Measurements from ENCODE around the gene ASMTL.

DNA sequence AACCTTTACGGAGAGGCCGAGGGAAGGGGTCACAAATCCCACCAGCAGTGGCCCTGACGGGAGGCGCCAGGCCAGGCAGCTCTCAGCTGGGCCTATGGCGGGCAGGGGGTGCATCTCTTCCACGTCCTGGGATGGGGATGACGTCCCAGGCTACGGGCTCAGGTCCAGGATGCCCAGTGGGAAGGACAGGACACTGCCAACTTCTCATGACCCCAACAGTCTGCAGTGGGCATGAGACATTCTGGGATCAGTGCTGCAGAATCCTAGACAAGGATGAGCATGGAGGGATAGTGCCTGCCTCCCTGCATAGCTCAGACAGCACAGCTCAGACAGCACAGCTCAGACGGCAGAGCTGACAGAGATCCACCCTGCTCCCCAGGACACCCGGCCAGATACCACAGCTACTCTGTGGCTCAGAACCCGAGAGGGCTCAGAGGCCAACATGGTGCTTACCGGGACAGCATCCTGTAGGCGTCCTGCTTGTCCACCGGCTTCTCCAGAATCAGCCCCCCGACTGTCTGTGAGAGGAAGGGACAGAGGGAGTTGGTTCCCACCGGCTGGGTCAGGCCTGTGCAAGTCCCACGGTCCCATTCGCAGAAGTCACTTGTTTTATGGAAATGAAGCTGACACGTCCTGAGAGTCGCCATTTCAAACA is 17.3 kb downstream of the ASMTL start:
- TF ChIP-seq, protein P1, sequence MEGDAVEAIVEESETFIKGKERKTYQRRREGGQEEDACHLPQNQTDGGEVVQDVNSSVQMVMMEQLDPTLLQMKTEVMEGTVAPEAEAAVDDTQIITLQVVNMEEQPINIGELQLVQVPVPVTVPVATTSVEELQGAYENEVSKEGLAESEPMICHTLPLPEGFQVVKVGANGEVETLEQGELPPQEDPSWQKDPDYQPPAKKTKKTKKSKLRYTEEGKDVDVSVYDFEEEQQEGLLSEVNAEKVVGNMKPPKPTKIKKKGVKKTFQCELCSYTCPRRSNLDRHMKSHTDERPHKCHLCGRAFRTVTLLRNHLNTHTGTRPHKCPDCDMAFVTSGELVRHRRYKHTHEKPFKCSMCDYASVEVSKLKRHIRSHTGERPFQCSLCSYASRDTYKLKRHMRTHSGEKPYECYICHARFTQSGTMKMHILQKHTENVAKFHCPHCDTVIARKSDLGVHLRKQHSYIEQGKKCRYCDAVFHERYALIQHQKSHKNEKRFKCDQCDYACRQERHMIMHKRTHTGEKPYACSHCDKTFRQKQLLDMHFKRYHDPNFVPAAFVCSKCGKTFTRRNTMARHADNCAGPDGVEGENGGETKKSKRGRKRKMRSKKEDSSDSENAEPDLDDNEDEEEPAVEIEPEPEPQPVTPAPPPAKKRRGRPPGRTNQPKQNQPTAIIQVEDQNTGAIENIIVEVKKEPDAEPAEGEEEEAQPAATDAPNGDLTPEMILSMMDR (IDR thresholded peaks at IDR 0.05): no peak
- TF ChIP-seq POLR2A (IDR thresholded peaks at IDR 0.05): no peak
